ENCODE results near the gene TAF8.

DNA sequence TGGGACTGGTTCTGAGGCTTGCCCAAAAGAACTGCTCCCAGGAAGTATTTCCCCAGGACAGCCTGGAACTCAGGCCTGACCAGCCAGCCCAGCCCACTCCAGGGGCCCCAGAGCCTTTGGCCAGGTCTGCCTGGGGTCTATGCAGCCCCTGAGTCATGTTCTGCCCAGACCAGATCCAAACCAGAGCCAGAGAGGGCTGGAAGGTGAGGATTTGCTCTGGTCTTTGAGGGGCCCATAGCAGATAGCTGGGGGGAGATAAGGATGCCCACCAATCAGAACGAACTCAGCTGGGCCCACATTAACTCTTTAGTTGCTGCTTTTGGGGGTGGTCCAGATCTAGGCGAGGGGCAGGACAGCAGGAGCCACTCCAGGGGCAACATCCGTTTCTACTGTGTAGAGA lies 75.3 kb downstream of the TAF8 start:
- no peak for TF ChIP-seq POLR2A (IDR thresholded peaks at IDR 0.05)
- TF ChIP-seq, protein P1, sequence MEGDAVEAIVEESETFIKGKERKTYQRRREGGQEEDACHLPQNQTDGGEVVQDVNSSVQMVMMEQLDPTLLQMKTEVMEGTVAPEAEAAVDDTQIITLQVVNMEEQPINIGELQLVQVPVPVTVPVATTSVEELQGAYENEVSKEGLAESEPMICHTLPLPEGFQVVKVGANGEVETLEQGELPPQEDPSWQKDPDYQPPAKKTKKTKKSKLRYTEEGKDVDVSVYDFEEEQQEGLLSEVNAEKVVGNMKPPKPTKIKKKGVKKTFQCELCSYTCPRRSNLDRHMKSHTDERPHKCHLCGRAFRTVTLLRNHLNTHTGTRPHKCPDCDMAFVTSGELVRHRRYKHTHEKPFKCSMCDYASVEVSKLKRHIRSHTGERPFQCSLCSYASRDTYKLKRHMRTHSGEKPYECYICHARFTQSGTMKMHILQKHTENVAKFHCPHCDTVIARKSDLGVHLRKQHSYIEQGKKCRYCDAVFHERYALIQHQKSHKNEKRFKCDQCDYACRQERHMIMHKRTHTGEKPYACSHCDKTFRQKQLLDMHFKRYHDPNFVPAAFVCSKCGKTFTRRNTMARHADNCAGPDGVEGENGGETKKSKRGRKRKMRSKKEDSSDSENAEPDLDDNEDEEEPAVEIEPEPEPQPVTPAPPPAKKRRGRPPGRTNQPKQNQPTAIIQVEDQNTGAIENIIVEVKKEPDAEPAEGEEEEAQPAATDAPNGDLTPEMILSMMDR (IDR thresholded peaks at IDR 0.05) = no peak
- no peak for TF ChIP-seq EP300 (IDR thresholded peaks at IDR 0.05; ENCODE audit: low read depth)
- no peak for TF ChIP-seq POLR2AphosphoS5 (IDR thresholded peaks at IDR 0.05)
